ENCODE data around the gene RAPGEF4. TPM values are rescaled to one million over a fixed set of nuclear protein-coding genes. Genes with fewer than 3 reads are reported as not detected.

RAPGEF4 gene
- total and polyA plus RNA-seq, 2 of the 8 experiments (the other 6 are each of a cell fraction or from before 2014, with no cell fraction given): 1.2 to 2.6 TPM

DNA sequence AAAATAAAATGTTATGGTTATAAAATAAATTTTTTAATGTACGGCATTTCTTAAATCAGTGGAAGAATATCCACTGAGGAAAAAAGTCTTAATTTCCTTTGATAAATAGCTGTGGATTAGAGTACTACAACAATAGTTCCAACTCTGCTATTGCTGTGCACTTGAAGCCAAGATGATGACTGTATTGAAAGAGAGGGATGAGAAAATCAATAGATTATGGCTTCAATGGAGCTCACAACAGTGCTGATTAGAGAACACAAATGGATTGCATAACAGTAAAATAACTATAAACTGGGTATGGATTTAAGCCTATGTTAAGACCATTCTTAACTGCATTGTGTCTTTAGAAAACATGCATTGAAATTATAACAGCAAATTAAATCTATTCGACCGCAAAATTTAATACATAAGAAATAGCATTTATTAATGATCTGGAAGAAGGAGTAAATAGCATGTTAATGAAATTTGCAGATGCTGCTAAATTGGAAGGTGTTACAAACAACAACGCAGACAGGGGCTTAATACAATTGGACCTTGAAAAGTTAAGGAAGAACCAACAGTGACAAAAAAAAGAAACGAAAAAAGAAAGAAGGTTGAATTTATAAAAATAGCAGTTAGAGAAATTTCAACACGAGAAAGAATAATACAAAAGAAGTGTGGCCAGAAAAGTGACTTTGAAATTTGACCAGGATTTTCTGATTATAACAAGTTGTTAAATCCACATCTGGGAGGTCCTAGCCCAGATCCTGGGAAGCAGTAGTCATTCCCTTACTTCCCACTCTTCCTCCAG is 331.4 kb downstream of the RAPGEF4 start (continued):
- TF ChIP-seq FOSL1 (IDR thresholded peaks at IDR 0.05; ENCODE audit: insufficient read depth, low read depth, low read length) (no peak), PHF8 (conservative IDR thresholded peaks at IDR 0.05; ENCODE audit: low read depth, low read length) (no peak), CHD1 (IDR thresholded peaks at IDR 0.05; ENCODE audit: low read depth, low read length) (no peak), CREB1 (IDR thresholded peaks at IDR 0.05) (no peak), TAF1 (IDR thresholded peaks at IDR 0.05; ENCODE audit: low read depth, low read length) (no peak), CTCF (IDR thresholded peaks at IDR 0.05; ENCODE audit: control extremely low read depth in 1 of 3, insufficient read depth in 1 of 3, low read depth in 1 of 3, low read length in 3 of 3) (no peak)

Measured in H1 (cell line).